Measurements from ENCODE around the gene GGA2.

GRCh38 chr16:23499801-23500200 is 10.5 kb downstream of the GGA2 start:
- TF ChIP-seq, protein P1, sequence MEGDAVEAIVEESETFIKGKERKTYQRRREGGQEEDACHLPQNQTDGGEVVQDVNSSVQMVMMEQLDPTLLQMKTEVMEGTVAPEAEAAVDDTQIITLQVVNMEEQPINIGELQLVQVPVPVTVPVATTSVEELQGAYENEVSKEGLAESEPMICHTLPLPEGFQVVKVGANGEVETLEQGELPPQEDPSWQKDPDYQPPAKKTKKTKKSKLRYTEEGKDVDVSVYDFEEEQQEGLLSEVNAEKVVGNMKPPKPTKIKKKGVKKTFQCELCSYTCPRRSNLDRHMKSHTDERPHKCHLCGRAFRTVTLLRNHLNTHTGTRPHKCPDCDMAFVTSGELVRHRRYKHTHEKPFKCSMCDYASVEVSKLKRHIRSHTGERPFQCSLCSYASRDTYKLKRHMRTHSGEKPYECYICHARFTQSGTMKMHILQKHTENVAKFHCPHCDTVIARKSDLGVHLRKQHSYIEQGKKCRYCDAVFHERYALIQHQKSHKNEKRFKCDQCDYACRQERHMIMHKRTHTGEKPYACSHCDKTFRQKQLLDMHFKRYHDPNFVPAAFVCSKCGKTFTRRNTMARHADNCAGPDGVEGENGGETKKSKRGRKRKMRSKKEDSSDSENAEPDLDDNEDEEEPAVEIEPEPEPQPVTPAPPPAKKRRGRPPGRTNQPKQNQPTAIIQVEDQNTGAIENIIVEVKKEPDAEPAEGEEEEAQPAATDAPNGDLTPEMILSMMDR (conservative IDR thresholded peaks at IDR 0.05; ENCODE audit: low read depth, low read length), result no peak
- TF ChIP-seq EZH2 (IDR thresholded peaks at IDR 0.05; ENCODE audit: borderline replicate concordance, low read depth, low read length, poor library complexity, severe bottlenecking), result no peak

Data from A673 (cell line).